Osteocyte (in vitro differentiated cells): ENCODE results near the gene MAPK6. TPM values are rescaled to one million over a fixed set of nuclear protein-coding genes. Genes with fewer than 3 reads are reported as not detected.
A peak's percentile ranks its signal among the peaks of the same experiment; 100 is the strongest.

Experiments
- DNase-seq: peaks from one replicate; pipeline ENCODE4 v3.0.0; 2021; ENCODE audit warnings: mixed read lengths; ENCODE audit not compliant: unreplicated experiment; ENCODE audit errors: extremely low spot score
- H3K27ac Mint-ChIP-seq: one replicate; pipeline ENCODE4 v1.8.0; 2021; ENCODE audit warnings: mild to moderate bottlenecking, mixed read lengths; ENCODE audit not compliant: unreplicated experiment
- H3K27me3 Mint-ChIP-seq: one replicate; pipeline ENCODE4 v1.8.0; 2021; ENCODE audit warnings: mixed read lengths; ENCODE audit not compliant: unreplicated experiment
- H3K36me3 Mint-ChIP-seq: one replicate; pipeline ENCODE4 v1.8.0; 2021; ENCODE audit warnings: mixed read lengths; ENCODE audit not compliant: unreplicated experiment
- H3K4me1 Mint-ChIP-seq: one replicate; pipeline ENCODE4 v1.8.0; 2021; ENCODE audit warnings: mixed read lengths; ENCODE audit not compliant: unreplicated experiment
- H3K4me3 Mint-ChIP-seq: one replicate; pipeline ENCODE4 v1.8.0; 2021; ENCODE audit warnings: mild to moderate bottlenecking, moderate library complexity, mixed read lengths; ENCODE audit not compliant: unreplicated experiment
- H3K9me3 Mint-ChIP-seq: one replicate; pipeline ENCODE4 v1.8.0; 2021; ENCODE audit warnings: mixed read lengths; ENCODE audit not compliant: unreplicated experiment
- total RNA-seq: library from RNA; stranded (reverse); gene quantifications from 2 replicates; pipeline ENCODE4 v1.2.1, GENCODE V29; 2021
- TF ChIP-seq, protein P1 (sequence below): fragments of 200-600 bp; sonication (generic); IDR thresholded peaks from 2 replicates; pipeline ENCODE4 v1.5.0; 2021; ENCODE audit warnings: antibody characterized with exemption, mild to moderate bottlenecking, moderate library complexity

Gene MAPK6
- total RNA-seq, 1 donor from 2014 or later, result 46.1 TPM

DNA sequence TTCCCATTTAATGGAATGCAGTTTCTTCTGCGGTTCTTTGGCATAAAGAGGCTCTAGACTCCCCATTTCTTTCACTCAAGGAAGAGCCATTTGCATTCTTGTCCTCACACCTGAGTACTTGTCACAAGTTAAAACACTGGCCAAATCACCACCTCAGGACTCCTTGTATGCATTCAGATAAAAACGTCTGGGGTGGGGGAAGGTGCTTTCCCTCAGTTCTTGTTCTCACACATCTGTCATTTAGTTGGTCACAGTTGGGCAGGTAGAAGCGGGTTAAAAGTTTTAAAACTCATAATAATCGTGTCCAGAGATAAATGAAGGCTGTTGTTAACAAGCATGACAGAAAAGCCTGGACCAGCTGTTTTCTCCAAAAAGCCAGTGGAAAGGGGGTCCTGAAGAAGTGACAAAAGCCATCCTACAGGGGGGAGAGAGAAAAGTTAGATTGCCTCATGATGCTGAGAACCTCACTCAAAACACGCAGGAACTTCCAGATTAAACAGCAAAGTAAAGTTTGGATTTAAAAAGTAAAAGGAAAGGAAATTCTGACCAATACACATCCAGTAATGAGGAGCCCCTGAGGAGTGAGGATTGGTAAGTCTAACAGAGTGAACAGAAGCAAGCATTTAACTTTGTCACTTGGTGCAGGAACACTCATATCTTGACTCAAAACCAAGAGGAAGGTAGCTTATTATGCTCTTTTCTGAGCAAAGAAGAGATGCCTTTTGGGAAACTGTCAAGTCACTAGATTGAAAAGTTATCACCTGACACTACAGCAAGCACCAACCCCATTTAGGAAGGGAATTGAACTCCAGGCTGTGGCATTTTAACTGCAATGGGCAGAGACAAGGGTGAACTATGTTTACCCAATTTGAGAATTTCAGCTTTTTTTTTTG, 90.8 kb downstream of the MAPK6 start:
- TF ChIP-seq, protein P1, sequence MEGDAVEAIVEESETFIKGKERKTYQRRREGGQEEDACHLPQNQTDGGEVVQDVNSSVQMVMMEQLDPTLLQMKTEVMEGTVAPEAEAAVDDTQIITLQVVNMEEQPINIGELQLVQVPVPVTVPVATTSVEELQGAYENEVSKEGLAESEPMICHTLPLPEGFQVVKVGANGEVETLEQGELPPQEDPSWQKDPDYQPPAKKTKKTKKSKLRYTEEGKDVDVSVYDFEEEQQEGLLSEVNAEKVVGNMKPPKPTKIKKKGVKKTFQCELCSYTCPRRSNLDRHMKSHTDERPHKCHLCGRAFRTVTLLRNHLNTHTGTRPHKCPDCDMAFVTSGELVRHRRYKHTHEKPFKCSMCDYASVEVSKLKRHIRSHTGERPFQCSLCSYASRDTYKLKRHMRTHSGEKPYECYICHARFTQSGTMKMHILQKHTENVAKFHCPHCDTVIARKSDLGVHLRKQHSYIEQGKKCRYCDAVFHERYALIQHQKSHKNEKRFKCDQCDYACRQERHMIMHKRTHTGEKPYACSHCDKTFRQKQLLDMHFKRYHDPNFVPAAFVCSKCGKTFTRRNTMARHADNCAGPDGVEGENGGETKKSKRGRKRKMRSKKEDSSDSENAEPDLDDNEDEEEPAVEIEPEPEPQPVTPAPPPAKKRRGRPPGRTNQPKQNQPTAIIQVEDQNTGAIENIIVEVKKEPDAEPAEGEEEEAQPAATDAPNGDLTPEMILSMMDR, result no peak
- no peaks in the 10 kb centered on the region for H3K9me3 Mint-ChIP-seq
- peak; percentile 25 for DNase-seq
- peaks cover 11% of the 10 kb centered on the region for H3K27me3 Mint-ChIP-seq
- H3K4me1 Mint-ChIP-seq, result no peaks in the 10 kb centered on the region
- no peaks in the 10 kb centered on the region for H3K36me3 Mint-ChIP-seq
- H3K4me3 Mint-ChIP-seq, result no peak overlapping the region
- no peak overlapping the region for H3K27ac Mint-ChIP-seq

DNA sequence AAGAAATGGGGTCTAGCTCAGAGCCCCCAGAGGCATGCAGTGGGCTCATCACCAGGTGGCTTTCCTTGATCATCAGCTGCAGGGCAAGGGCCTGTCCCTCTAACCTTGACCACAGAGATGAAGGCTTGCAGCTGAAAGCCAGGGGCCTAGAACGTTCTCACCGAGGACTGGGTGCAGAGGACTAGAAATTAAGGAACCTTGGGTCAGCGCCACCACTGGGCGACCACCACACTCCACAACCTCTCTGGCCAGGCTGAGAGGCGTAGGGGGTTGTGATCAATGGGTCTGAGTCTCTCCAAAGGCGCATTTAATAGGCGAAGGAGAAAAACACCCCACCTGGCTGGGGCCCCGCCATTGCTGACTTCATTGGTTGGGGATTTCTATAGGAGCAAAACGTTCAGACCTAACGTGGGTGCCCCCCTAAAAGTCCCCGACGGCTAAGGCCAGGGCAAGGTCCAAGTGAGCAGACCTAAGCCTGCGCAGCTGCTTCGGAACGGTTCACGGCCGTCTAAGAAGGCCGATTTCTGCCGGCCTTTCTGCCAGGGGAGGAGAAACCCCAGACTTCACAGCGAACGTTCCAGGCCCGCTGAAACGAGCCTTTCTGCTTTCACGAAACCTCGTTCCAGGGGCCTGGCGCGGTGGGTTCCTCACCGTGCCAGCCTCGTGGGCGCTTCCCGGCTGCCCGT, 92.6 kb downstream of the MAPK6 start:
- Mint-ChIP-seq H3K4me3 (no peak overlapping the region), H3K36me3 (no peaks in the 10 kb centered on the region), H3K27me3 (peaks cover 11% of the 10 kb centered on the region), H3K27ac (no peak overlapping the region), H3K4me1 (peaks cover 10% of the 10 kb centered on the region), H3K9me3 (no peaks in the 10 kb centered on the region)
- peak; percentile 80 for DNase-seq
- TF ChIP-seq, protein P1, result no peak

DNA sequence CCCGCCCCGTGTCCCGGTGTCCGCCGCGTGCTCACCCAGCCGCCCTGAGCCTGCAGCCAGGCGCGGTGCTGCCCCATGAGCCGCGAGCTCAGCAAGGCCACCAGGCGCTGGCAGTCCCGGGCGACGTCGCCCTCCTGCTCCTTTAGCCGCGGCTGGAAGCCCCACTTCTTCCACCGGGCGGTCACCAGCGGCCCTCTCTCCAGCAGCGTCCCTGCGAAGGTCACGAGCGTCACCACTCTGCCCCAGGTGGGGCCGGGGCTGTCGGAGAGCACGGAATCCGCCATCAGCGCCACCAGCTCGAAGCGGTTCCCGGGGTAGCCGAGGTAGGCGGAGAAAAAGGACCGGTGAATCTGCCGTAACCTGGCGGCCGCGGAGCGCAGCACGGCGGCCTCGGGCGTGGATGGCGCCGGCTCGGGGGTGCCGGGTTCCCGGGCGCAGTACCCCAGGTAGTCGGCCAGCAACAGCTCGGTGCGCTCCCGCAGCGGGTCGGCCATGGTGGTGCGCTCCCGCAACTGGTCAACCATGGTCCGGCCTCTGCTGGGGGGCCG, 93.3 kb downstream of the MAPK6 start:
- Mint-ChIP-seq H3K36me3 (no peaks in the 10 kb centered on the region), H3K4me3 (no peak overlapping the region), H3K27me3 (peaks cover 11% of the 10 kb centered on the region), H3K27ac (no peak overlapping the region), H3K9me3 (no peaks in the 10 kb centered on the region), H3K4me1 (peaks cover 13% of the 10 kb centered on the region)
- TF ChIP-seq, protein P1, result no peak
- peak; percentile 84 for DNase-seq

DNA sequence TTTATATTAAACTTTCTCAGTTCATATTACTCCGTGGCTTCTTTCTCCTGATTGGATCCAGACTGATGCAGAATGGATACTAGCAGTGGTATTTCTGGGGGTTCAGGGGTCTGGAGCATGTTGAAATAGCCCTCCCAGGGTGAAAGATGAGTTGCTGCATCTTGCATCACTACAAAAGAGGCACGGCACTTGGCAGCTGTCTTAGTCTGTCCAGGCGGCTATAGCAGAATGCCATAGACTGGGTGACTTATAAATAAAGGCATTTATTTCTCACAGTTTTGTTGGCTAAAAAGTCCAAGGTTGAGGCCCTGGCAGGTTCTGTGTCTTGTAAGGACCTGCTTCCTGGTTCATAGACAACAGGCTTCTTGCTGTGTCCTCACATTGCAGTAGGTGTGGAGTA, 94.2 kb downstream of the MAPK6 start:
- Mint-ChIP-seq H3K27me3 (peaks cover 11% of the 10 kb centered on the region), H3K27ac (no peak overlapping the region), H3K4me3 (no peak overlapping the region), H3K4me1 (peaks cover 16% of the 10 kb centered on the region), H3K9me3 (no peaks in the 10 kb centered on the region), H3K36me3 (no peaks in the 10 kb centered on the region)
- DNase-seq, result peak; percentile 25
- TF ChIP-seq, protein P1, result no peak

DNA sequence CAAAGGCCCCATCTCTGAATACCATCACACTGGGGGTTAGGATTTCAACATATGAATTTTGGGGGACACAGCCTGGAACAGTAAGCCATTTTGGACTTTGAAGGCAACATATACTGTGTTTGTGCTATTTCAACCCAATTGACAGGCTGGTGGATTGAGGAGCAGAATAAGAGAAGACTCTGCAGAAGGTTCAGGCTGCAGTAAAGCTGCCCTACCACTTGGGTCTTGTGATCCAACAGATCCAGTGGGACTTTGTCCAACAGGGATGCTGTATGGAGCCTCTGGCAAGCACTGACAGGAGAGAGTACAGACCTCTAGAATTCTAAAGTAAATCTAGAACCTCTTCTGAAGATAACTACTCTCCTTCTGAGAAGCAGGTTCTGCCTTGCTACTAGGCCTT, 94.7 kb downstream of the MAPK6 start:
- Mint-ChIP-seq H3K4me3 (no peak overlapping the region), H3K27me3 (peaks cover 10% of the 10 kb centered on the region), H3K9me3 (no peaks in the 10 kb centered on the region), H3K4me1 (peaks cover 16% of the 10 kb centered on the region), H3K27ac (no peak overlapping the region), H3K36me3 (no peaks in the 10 kb centered on the region)
- TF ChIP-seq, protein P1, result no peak
- DNase-seq, result peak; percentile 4
